Measurements from ENCODE around the gene APCDD1L.
"Not testable (repeated sequence)": the region's sequence is repeated elsewhere in the genome, so short reads cannot be mapped to it uniquely, and the experiment has no call there.

The APCDD1L gene

DNA sequence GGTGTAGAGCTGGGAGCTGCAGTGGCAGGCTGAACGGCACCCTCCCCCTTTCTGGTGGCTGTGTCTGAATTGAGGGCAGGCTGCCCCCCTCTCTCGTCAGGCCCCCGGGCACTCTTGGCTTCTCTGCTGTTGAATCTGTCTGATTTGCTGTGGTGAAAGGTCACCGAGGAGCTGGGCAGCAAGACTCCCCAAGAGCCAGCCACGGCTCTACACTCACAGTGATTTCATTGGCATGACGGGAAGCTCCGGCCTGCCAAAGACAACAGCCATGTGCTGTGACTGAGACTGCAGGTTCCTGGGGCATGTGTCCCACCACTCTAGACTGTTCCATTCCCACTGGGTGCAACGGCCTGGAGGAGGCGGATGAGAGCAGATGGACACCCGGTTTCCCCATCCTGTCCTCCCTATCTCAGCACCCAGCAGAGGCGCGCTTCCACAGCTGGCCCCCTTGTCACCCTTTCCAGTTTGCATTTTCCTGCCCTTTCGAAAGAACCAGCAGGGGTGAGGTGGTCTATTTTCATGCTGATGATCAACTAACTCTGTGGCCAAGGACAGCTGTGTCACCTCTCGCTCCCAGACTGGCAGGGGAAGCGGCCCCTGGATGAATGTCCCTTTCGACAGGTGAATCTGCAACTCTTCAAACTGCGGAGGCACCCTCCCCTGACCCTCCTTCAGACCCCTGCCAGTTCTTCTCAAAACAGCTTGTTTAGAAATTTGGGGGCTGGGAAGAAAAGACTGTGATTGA, 2.2 kb downstream of the APCDD1L start:
- ChIA-PET CTCF (no interaction called here), POLR2A (interaction anchor here (0.7 kb wide), 1 partner anchor 486 kb away, joined by 3 read pairs; no protein-coding TSS in a partner anchor)
- TF ChIP-seq LEF1 (IDR thresholded peaks at IDR 0.05; ENCODE audit: borderline replicate concordance) = no peak
- TF ChIP-seq ARNT (IDR thresholded peaks at IDR 0.05) = no peak
- TF ChIP-seq SUZ12 (IDR thresholded peaks at IDR 0.05) = no peak
- TF ChIP-seq FOXA1 (IDR thresholded peaks at IDR 0.05) = no peak
- no peak for TF ChIP-seq PKNOX1 (IDR thresholded peaks at IDR 0.05)
- no peak for DNase-seq (ENCODE audit: extremely low spot score)

DNA sequence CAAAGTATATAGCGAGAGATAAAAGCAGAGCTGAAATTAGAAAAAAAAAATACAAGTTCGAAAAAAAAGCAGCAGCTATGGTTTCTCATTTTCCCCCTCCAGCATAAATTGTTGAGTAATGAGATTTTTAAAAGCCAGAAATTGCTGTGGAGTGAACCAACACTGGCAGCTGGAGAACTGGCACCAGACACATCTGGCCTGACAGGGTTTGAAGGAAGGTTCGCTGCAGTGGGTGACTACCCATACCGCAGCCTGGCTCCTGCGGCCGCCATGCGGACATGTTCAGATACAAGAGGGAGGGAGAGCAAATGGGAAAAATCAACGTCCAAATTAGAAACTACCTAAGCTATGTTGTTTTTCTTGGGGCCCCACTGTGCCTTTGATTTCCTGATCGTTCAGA, 3.3 kb downstream of the APCDD1L start:
- ChIA-PET POLR2A (interaction anchor here (1.0 kb wide), 1 partner anchor 139 kb away, joined by 3 read pairs; the partner anchor contains the start of gene STX16), CTCF (no interaction called here)
- DNase-seq (ENCODE audit: extremely low spot score) = no peak
- no peak for TF ChIP-seq NFRKB (IDR thresholded peaks at IDR 0.05)
- TF ChIP-seq FOXM1 (IDR thresholded peaks at IDR 0.05; ENCODE audit: borderline replicate concordance) = no peak
- no peak for TF ChIP-seq BHLHE40 (IDR thresholded peaks at IDR 0.05; ENCODE audit: borderline replicate concordance)
- TF ChIP-seq FOXA1 (IDR thresholded peaks at IDR 0.05) = no peak
- no peak for TF ChIP-seq L3MBTL2 (conservative IDR thresholded peaks at IDR 0.05)
- no peak for TF ChIP-seq PKNOX1 (IDR thresholded peaks at IDR 0.05)
- no peak for TF ChIP-seq CTBP1 (IDR thresholded peaks at IDR 0.05; ENCODE audit: borderline replicate concordance)
- no peak for TF ChIP-seq SUZ12 (IDR thresholded peaks at IDR 0.05)
- no peak for TF ChIP-seq LEF1 (IDR thresholded peaks at IDR 0.05; ENCODE audit: borderline replicate concordance)
- no peak for TF ChIP-seq TARDBP (IDR thresholded peaks at IDR 0.05)
- no peak for TF ChIP-seq ZNF384 (IDR thresholded peaks at IDR 0.05)
- TF ChIP-seq FOXK2 (IDR thresholded peaks at IDR 0.05) = no peak
- no peak for TF ChIP-seq HDGF (IDR thresholded peaks at IDR 0.05; ENCODE audit: borderline replicate concordance)
- TF ChIP-seq ELF4 (IDR thresholded peaks at IDR 0.05) = no peak
- TF ChIP-seq SP1 (IDR thresholded peaks at IDR 0.05) = no peak
- TF ChIP-seq ARNT (IDR thresholded peaks at IDR 0.05) = no peak

GRCh38 chr20:58511364-58511763, 3.8 kb downstream of the APCDD1L start:
- CTCF ChIA-PET = no interaction called here
- no peak for TF ChIP-seq TARDBP (IDR thresholded peaks at IDR 0.05)
- TF ChIP-seq FOXA1 (IDR thresholded peaks at IDR 0.05) = no peak
- TF ChIP-seq ZNF384 (IDR thresholded peaks at IDR 0.05) = no peak
- no peak for TF ChIP-seq L3MBTL2 (conservative IDR thresholded peaks at IDR 0.05)
- TF ChIP-seq NFRKB (IDR thresholded peaks at IDR 0.05) = no peak
- no peak for TF ChIP-seq FOXK2 (IDR thresholded peaks at IDR 0.05)
- no peak for TF ChIP-seq CTBP1 (IDR thresholded peaks at IDR 0.05; ENCODE audit: borderline replicate concordance)
- TF ChIP-seq FOXM1 (IDR thresholded peaks at IDR 0.05; ENCODE audit: borderline replicate concordance) = no peak
- no peak for TF ChIP-seq SUZ12 (IDR thresholded peaks at IDR 0.05)
- no peak for TF ChIP-seq PKNOX1 (IDR thresholded peaks at IDR 0.05)
- no peak for TF ChIP-seq LEF1 (IDR thresholded peaks at IDR 0.05; ENCODE audit: borderline replicate concordance)
- TF ChIP-seq ARNT (IDR thresholded peaks at IDR 0.05) = no peak
- no peak for TF ChIP-seq HDGF (IDR thresholded peaks at IDR 0.05; ENCODE audit: borderline replicate concordance)
- TF ChIP-seq ELF4 (IDR thresholded peaks at IDR 0.05) = no peak
- no peak for TF ChIP-seq BHLHE40 (IDR thresholded peaks at IDR 0.05; ENCODE audit: borderline replicate concordance)
- no peak for TF ChIP-seq SP1 (IDR thresholded peaks at IDR 0.05)
- POLR2A ChIA-PET = interaction anchor here (1.0 kb wide), 1 partner anchor 140 kb away, joined by 3 read pairs; the partner anchor contains the start of gene STX16
- DNase-seq (ENCODE audit: extremely low spot score) = no peak

- POLR2A ChIA-PET = interaction anchor here (1.0 kb wide), 1 partner anchor 140 kb away, joined by 3 read pairs; the partner anchor contains the start of gene STX16
- CTCF ChIA-PET = no interaction called here
- TF ChIP-seq FOXM1 (IDR thresholded peaks at IDR 0.05; ENCODE audit: borderline replicate concordance) (no peak), CTBP1 (IDR thresholded peaks at IDR 0.05; ENCODE audit: borderline replicate concordance) (no peak), NFRKB (IDR thresholded peaks at IDR 0.05) (no peak), FOXA1 (IDR thresholded peaks at IDR 0.05) (no peak), ZNF384 (IDR thresholded peaks at IDR 0.05) (no peak), ELF4 (IDR thresholded peaks at IDR 0.05) (no peak), LEF1 (IDR thresholded peaks at IDR 0.05; ENCODE audit: borderline replicate concordance) (no peak), L3MBTL2 (conservative IDR thresholded peaks at IDR 0.05) (no peak)
- no peak for DNase-seq (ENCODE audit: extremely low spot score)
Measured at GRCh38 chr20:58510921-58511320, 4.3 kb downstream of the APCDD1L start.

DNA sequence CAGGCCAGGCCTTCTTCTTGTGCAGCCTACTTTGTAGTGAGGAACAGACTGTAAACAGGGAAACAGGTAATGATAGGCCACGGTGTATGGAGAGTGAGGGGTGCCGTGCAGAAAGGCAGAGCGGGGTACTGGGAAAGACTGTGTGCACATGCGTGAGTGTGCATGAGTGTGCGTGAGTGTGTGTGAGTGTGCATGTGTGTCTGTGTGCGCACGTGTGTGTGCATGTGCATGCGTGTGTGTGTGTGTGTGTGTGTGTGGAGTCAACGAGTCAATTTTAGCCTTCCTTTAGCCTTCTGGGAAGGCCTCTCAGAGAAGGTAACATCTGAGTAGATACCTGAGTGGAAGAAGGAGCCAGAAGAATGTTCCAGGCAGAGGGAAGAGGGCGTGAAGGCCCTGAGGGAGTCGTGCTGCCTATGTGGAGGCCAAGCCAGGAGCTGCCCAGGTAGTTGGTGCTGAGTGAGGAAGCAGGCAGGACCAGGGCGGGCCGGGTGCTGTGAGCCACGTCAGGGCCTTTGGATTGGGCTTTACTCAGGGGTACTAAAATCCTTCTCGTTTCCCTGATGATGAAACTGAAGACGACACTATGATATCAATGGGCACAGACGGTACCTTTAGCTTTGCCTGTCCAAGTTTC, 6.3 kb downstream of the APCDD1L start:
- TF ChIP-seq ZNF384 (IDR thresholded peaks at IDR 0.05) (no peak), ARNT (IDR thresholded peaks at IDR 0.05) (no peak), ELF4 (IDR thresholded peaks at IDR 0.05) (no peak), LEF1 (IDR thresholded peaks at IDR 0.05; ENCODE audit: borderline replicate concordance) (no peak), NFRKB (IDR thresholded peaks at IDR 0.05) (no peak), L3MBTL2 (conservative IDR thresholded peaks at IDR 0.05) (no peak), FOXK2 (IDR thresholded peaks at IDR 0.05) (no peak), BHLHE40 (IDR thresholded peaks at IDR 0.05; ENCODE audit: borderline replicate concordance) (no peak), PKNOX1 (IDR thresholded peaks at IDR 0.05) (no peak)
- ChIA-PET CTCF (no interaction called here), POLR2A (no interaction called here)
- no peak for DNase-seq (ENCODE audit: extremely low spot score)

- DNase-seq (ENCODE audit: extremely low spot score); CTCF ChIA-PET; POLR2A ChIA-PET: not testable (repeated sequence)
Measured at GRCh38 chr20:58506999-58507398, 8.2 kb downstream of the APCDD1L start.
